NT2/D1 (cell line): ENCODE measurements around the gene TACC2.

Experiments used
- SUZ12 ChIP-seq: IDR thresholded peaks from 2 replicates; pipeline ENCODE4 v1.6.1; 2011; ENCODE audit not compliant: insufficient read length, insufficient read depth; ENCODE audit errors: extremely low read depth
- ZNF274 ChIP-seq: IDR thresholded peaks from 2 replicates; pipeline ENCODE4 v1.6.1; 2011; ENCODE audit warnings: mild to moderate bottlenecking, low read depth, low read length

GRCh38 chr10:122164023-122164601, 175.1 kb downstream of the TACC2 start:
- no peak for TF ChIP-seq SUZ12
- TF ChIP-seq ZNF274 = no peak
